OCI-LY7 (cell line): ENCODE data around the gene ABCC5. TPM values are rescaled to one million over a fixed set of nuclear protein-coding genes. Genes with fewer than 3 reads are reported as not detected.

Experiments used
- BruUV-seq: library from RNA; stranded (reverse); fragments of 400-500 nt; replicated peaks from 2 replicates; lab custom pipeline; 2021; lab: Mats Ljungman, UMichigan
- CTCF ChIA-PET: fragments of 300-600 bp; sonication (Branson Sonifier 250); formaldehyde crosslinking; loops from one replicate; lab custom pipeline; 2022; ENCODE audit warnings: antibody characterized with exemption; ENCODE audit not compliant: unreplicated experiment; lab: Charles Lee
- POLR2A ChIA-PET: fragments of 300-600 bp; sonication (Branson Sonifier 250); formaldehyde crosslinking; loops from one replicate; lab custom pipeline; 2022; ENCODE audit warnings: antibody characterized with exemption; lab: Charles Lee
- DNase-seq: peaks from one replicate; pipeline ENCODE4 v3.0.0-alpha.2; 2015; ENCODE audit warnings: low spot score
- H2AFZ ChIP-seq: fragments of 200-600 bp; sonication (generic), shearing (Covaris generic); 2 replicates; pipeline ENCODE4 v1.6.1; 2014; ENCODE audit warnings: mild to moderate bottlenecking, antibody characterized with exemption, low read length, moderate library complexity
- H3K27ac ChIP-seq: fragments of 200-600 bp; sonication (generic); 2 replicates; pipeline ENCODE4 v1.5.1; 2014; ENCODE audit warnings: mixed run types, low read depth, mild to moderate bottlenecking, moderate library complexity, low read length, inconsistent platforms; ENCODE audit not compliant: poor library complexity, severe bottlenecking
- H3K36me3 ChIP-seq: fragments of 200-600 bp; sonication (generic); 2 replicates; pipeline ENCODE4 v1.6.1; 2014; ENCODE audit warnings: mild to moderate bottlenecking, antibody characterized with exemption, low read length, moderate library complexity, mixed read lengths; ENCODE audit not compliant: insufficient read depth
- H3K4me1 ChIP-seq: fragments of 200-600 bp; sonication (generic); 2 replicates; pipeline ENCODE4 v1.5.1; 2014; ENCODE audit warnings: mild to moderate bottlenecking, low read length; ENCODE audit not compliant: insufficient read depth, poor library complexity, severe bottlenecking
- H3K4me2 ChIP-seq: fragments of 200-600 bp; sonication (generic); 2 replicates; pipeline ENCODE4 v1.6.1; 2014; ENCODE audit warnings: mild to moderate bottlenecking, low read length
- H3K4me3 ChIP-seq: fragments of 200-600 bp; sonication (generic); 2 replicates; pipeline ENCODE4 v1.5.1; 2014; ENCODE audit warnings: mild to moderate bottlenecking, low read depth, low read length; ENCODE audit not compliant: poor library complexity, severe bottlenecking
- H3K79me2 ChIP-seq: fragments of 200-600 bp; sonication (generic); 2 replicates; pipeline ENCODE4 v1.6.1; 2016; ENCODE audit warnings: low read depth, mild to moderate bottlenecking, low read length, moderate library complexity, mixed read lengths; ENCODE audit not compliant: insufficient read depth
- H3K9me2 ChIP-seq: fragments of 200-600 bp; sonication (generic); 2 replicates; pipeline ENCODE4 v1.6.1; 2016; ENCODE audit warnings: mild to moderate bottlenecking, low read length, mixed read lengths; ENCODE audit not compliant: insufficient read depth
- H3K9me3 ChIP-seq: fragments of 200-600 bp; sonication (generic); 2 replicates; pipeline ENCODE4 v1.6.1; 2014; ENCODE audit warnings: mild to moderate bottlenecking, mixed run types, low read length, mixed read lengths
- H4K20me1 ChIP-seq: fragments of 200-600 bp; sonication (generic); 2 replicates; pipeline ENCODE4 v1.6.1; 2014; ENCODE audit warnings: mild to moderate bottlenecking, antibody characterized with exemption, low read length, moderate library complexity, mixed read lengths; ENCODE audit not compliant: insufficient read depth
- EZH2phosphoT487 ChIP-seq: fragments of 200-600 bp; sonication (generic); IDR thresholded peaks from 2 replicates; pipeline ENCODE4 v1.6.1; 2018; ENCODE audit warnings: low read depth, borderline replicate concordance, mild to moderate bottlenecking, mixed run types, antibody characterized with exemption, low read length, moderate library complexity, mixed read lengths
- intact Hi-C: fragments of 100-400 bp; cut with micrococcal nuclease; formaldehyde crosslinking; loops from one replicate; pipeline ENCODE4 v1.10.0; 2022; ENCODE audit not compliant: unreplicated experiment
- total RNA-seq, 2 experiments: library from RNA; depleted of rRNA in 1 of 2; stranded (reverse); fragments of >200 nt in 1 of 2; shearing (Covaris generic) in 1 of 2; gene quantifications; 2 replicates each; pipeline ENCODE4 v1.2.3, GENCODE V29; 2014 to 2022
- TF ChIP-seq, protein P1 (sequence below): fragments of 200-600 bp; sonication (generic); conservative IDR thresholded peaks from 2 replicates; pipeline ENCODE4 v1.5.1; 2014; ENCODE audit warnings: mild to moderate bottlenecking, antibody characterized with exemption, low read length, moderate library complexity, mixed read lengths

ABCC5 gene
- total RNA-seq, 2 experiments from 2014 or later: 18.1 to 24.8 TPM

DNA sequence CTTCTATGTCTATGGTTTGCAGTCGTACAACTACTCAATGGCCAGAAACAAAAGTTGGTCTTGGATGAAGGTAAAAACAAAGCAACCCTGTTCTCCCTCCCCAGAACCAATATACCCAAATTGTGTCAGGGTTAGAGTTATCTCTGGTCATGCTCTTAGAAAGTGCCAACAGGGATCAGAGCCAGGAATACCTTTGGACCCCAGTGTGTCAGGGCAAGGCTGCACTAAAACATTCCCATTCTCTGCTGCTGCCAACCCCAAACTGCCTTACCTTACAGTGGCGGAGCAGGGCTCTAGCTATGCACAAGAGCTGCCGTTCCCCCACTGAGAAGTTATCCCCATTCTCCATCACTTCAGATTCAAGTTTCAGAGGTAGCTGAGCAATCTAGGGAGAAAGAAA is 90.6 kb downstream of the ABCC5 start:
- ChIA-PET POLR2A (no interaction called here), CTCF (no interaction called here)
- Histone ChIP-seq H3K79me2 (no peaks in the 10 kb centered on the region), H3K9me2 (no peaks in the 10 kb centered on the region), H3K27ac (no peak overlapping the region), H4K20me1 (no peaks in the 10 kb centered on the region), H3K9me3 (no peaks in the 10 kb centered on the region), H3K4me2 (no peak overlapping the region), H3K4me3 (no peak overlapping the region), H2AFZ (no peak overlapping the region), H3K4me1 (no peaks in the 10 kb centered on the region), H3K36me3 (peaks cover 13% of the 10 kb centered on the region)
- DNase-seq: no peak
- intact Hi-C loops: no loop called here
- no peak for TF ChIP-seq EZH2phosphoT487
- TF ChIP-seq, protein P1, sequence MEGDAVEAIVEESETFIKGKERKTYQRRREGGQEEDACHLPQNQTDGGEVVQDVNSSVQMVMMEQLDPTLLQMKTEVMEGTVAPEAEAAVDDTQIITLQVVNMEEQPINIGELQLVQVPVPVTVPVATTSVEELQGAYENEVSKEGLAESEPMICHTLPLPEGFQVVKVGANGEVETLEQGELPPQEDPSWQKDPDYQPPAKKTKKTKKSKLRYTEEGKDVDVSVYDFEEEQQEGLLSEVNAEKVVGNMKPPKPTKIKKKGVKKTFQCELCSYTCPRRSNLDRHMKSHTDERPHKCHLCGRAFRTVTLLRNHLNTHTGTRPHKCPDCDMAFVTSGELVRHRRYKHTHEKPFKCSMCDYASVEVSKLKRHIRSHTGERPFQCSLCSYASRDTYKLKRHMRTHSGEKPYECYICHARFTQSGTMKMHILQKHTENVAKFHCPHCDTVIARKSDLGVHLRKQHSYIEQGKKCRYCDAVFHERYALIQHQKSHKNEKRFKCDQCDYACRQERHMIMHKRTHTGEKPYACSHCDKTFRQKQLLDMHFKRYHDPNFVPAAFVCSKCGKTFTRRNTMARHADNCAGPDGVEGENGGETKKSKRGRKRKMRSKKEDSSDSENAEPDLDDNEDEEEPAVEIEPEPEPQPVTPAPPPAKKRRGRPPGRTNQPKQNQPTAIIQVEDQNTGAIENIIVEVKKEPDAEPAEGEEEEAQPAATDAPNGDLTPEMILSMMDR: no peak
- BruUV-seq: no TSS peak

DNA sequence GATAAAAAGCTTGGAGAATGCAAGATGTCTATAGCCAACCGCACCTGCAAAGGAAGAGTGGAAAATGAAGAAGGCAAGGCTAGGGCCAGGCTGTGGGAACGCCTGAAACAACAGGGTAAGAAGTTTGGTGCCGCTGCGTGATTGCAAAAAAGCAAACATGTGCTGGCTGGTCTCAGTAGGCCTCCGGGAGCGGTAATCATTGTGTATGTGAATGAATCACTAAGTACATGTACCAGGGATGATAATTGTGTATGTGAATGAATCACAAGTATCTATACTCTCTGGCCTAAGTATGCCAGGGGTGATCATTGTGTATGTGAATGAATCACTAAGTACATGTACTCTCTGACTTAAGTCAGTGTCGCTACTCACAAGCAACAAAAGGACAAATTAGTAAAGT is 92.7 kb downstream of the ABCC5 start:
- DNase-seq: no peak
- Histone ChIP-seq H3K9me2 (no peaks in the 10 kb centered on the region), H3K4me2 (no peak overlapping the region), H3K4me3 (no peak overlapping the region), H2AFZ (no peak overlapping the region), H3K27ac (no peak overlapping the region), H3K4me1 (no peaks in the 10 kb centered on the region), H3K9me3 (no peaks in the 10 kb centered on the region), H3K36me3 (peaks cover 4% of the 10 kb centered on the region; the same call in 1 of the 2 replicates), H3K79me2 (no peaks in the 10 kb centered on the region), H4K20me1 (no peaks in the 10 kb centered on the region)
- no TSS peak for BruUV-seq
- no peak for TF ChIP-seq EZH2phosphoT487
- TF ChIP-seq, protein P1: no peak
- ChIA-PET POLR2A (interaction anchor here (0.6 kb wide), 1 partner anchor 108 kb away, joined by 3 read pairs; no protein-coding TSS in a partner anchor), CTCF (no interaction called here)
- intact Hi-C loops: no loop called here

DNA sequence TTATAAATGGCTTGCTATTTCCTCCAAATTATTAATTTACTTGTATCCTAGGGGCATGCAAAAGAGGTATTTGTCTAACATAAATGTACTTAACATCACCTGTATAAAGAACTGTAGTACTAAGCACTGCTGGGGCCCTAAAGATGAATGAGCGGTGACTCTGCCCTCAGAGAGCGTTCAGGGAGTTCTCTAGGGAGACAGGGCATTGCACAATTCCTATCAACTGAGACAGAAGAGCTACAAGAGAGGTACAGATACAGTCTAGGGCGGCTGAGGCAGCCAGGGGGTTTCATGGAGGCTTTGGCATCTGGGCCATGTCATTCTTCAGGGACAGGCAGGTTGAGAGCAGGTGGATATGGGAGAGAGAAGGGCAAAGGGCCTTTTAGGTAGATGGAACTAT is 93.1 kb downstream of the ABCC5 start:
- ChIA-PET POLR2A (interaction anchor here (0.5 to 0.6 kb wide), 3 partner anchors 16 to 307 kb away, joined by 3 read pairs; no protein-coding TSS in a partner anchor), CTCF (no interaction called here)
- Histone ChIP-seq H3K4me3 (no peak overlapping the region), H3K9me2 (no peaks in the 10 kb centered on the region), H4K20me1 (no peaks in the 10 kb centered on the region), H3K79me2 (no peaks in the 10 kb centered on the region), H3K4me2 (no peak overlapping the region), H3K27ac (no peak overlapping the region), H2AFZ (no peak overlapping the region), H3K9me3 (no peaks in the 10 kb centered on the region), H3K36me3 (peaks cover 4% of the 10 kb centered on the region; the same call in 1 of the 2 replicates), H3K4me1 (no peaks in the 10 kb centered on the region)
- no peak for TF ChIP-seq EZH2phosphoT487
- TF ChIP-seq, protein P1: no peak
- intact Hi-C loops: no loop called here
- no TSS peak for BruUV-seq
- DNase-seq: no peak
